ENCODE data around the gene ST6GALNAC4.

ST6GALNAC4 gene

GRCh38 chr9:127916720-127917581 lies at the start of gene ST6GALNAC4:
TSS of gene ST6GALNAC4 (minus strand) at chr9:127917041. CDS start at chr9:127916419, 622 bp downstream.
- peak; percentile 99 for DNase-seq

GRCh38 chr9:127965953-127966352 lies 49.1 kb upstream of the ST6GALNAC4 start:
- no peak for DNase-seq

- DNase-seq, result no peak
Observed at GRCh38 chr9:127963359-127964064, 46.7 kb upstream of the ST6GALNAC4 start.

- DNase-seq, result no peak
Observed at GRCh38 chr9:127963041-127963358, 46.2 kb upstream of the ST6GALNAC4 start.

- no peak for DNase-seq
Observed at GRCh38 chr9:127962278-127962677, 45.4 kb upstream of the ST6GALNAC4 start.

GRCh38 chr9:127961613-127962155 lies 44.8 kb upstream of the ST6GALNAC4 start:
- DNase-seq, result no peak

- no peak for DNase-seq
Observed at GRCh38 chr9:127961155-127961490, 44.3 kb upstream of the ST6GALNAC4 start.

- DNase-seq, result no peak
Observed at GRCh38 chr9:127960410-127961154, 43.7 kb upstream of the ST6GALNAC4 start.

- no peak for DNase-seq
Observed at GRCh38 chr9:127959841-127960409, 43.1 kb upstream of the ST6GALNAC4 start.

GRCh38 chr9:127959398-127959797 lies 42.6 kb upstream of the ST6GALNAC4 start:
- no peak for DNase-seq

- no peak for DNase-seq
Observed at GRCh38 chr9:127958728-127959127, 41.9 kb upstream of the ST6GALNAC4 start.

GRCh38 chr9:127955294-127956015 lies 38.6 kb upstream of the ST6GALNAC4 start:
- peak; percentile 84 for DNase-seq

GRCh38 chr9:127954831-127955293 lies 38.0 kb upstream of the ST6GALNAC4 start:
- DNase-seq, result no peak

GRCh38 chr9:127953768-127954505 lies 37.1 kb upstream of the ST6GALNAC4 start:
- no peak for DNase-seq

GRCh38 chr9:127953154-127953553 lies 36.3 kb upstream of the ST6GALNAC4 start:
- DNase-seq, result no peak

GRCh38 chr9:127950513-127951289 lies 33.9 kb upstream of the ST6GALNAC4 start:
- no peak for DNase-seq

- no peak for DNase-seq
Observed at GRCh38 chr9:127949827-127950512, 33.1 kb upstream of the ST6GALNAC4 start.

GRCh38 chr9:127947841-127948710 lies 31.2 kb upstream of the ST6GALNAC4 start:
- DNase-seq, result no peak

GRCh38 chr9:127946728-127947127 lies 29.9 kb upstream of the ST6GALNAC4 start:
- DNase-seq, result no peak
